ENCODE data around the gene TNS4.
A peak's percentile ranks its signal among the peaks of the same experiment; 100 is the strongest.

The TNS4 gene

GRCh38 chr17:40516581-40517285 is 15.3 kb upstream of the TNS4 start:
- no peaks in the 10 kb centered on the region for H3K27me3 ChIP-seq (replicated peaks; ENCODE audit: control insufficient read depth, insufficient read depth, low read length, poor library complexity, severe bottlenecking)
- no peaks in the 10 kb centered on the region for H3K36me3 ChIP-seq (ENCODE audit: control insufficient read depth, insufficient read depth, low read length)
- H3K4me3 ChIP-seq (ENCODE audit: insufficient read depth, low read depth, low read length, poor library complexity, severe bottlenecking), result peak overlapping the region; percentile 45
- peaks cover 48% of the 10 kb centered on the region for H3K4me1 ChIP-seq (ENCODE audit: control insufficient read depth, insufficient read depth, low read length, poor library complexity, severe bottlenecking)
- peak; percentile 63 to 73 (median 65) for DNase-seq
- H3K9me3 ChIP-seq (ENCODE audit: control insufficient read depth, low read length), result no peaks in the 10 kb centered on the region
- H3K27ac ChIP-seq (ENCODE audit: insufficient read depth, low read length, poor library complexity, severe bottlenecking), result peak overlapping the region; percentile 10

- Histone ChIP-seq H3K27ac (ENCODE audit: insufficient read depth, low read length, poor library complexity, severe bottlenecking) (no peak overlapping the region), H3K4me1 (ENCODE audit: control insufficient read depth, insufficient read depth, low read length, poor library complexity, severe bottlenecking) (peaks cover 48% of the 10 kb centered on the region)
- peak; percentile 22 to 33 (median 32) for DNase-seq
Observed at GRCh38 chr17:40515491-40516041, 14.1 kb upstream of the TNS4 start.

GRCh38 chr17:40515011-40515410 is 13.6 kb upstream of the TNS4 start:
- peaks cover 48% of the 10 kb centered on the region for H3K4me1 ChIP-seq (ENCODE audit: control insufficient read depth, insufficient read depth, low read length, poor library complexity, severe bottlenecking)
- H3K27me3 ChIP-seq (replicated peaks; ENCODE audit: control insufficient read depth, insufficient read depth, low read length, poor library complexity, severe bottlenecking), result no peaks in the 10 kb centered on the region

More at GRCh38 chr17:40515491-40516041, 14.1 kb upstream of the TNS4 start:
- no peaks in the 10 kb centered on the region for H3K9me3 ChIP-seq (ENCODE audit: control insufficient read depth, low read length)
- H3K4me3 ChIP-seq (ENCODE audit: insufficient read depth, low read depth, low read length, poor library complexity, severe bottlenecking), result peak overlapping the region; percentile 13
- no peaks in the 10 kb centered on the region for H3K36me3 ChIP-seq (ENCODE audit: control insufficient read depth, insufficient read depth, low read length)
- H3K27me3 ChIP-seq (replicated peaks; ENCODE audit: control insufficient read depth, insufficient read depth, low read length, poor library complexity, severe bottlenecking), result no peaks in the 10 kb centered on the region

GRCh38 chr17:40514013-40514875 is 12.8 kb upstream of the TNS4 start:
- no peaks in the 10 kb centered on the region for H3K36me3 ChIP-seq (ENCODE audit: control insufficient read depth, insufficient read depth, low read length)
- no peaks in the 10 kb centered on the region for H3K27me3 ChIP-seq (replicated peaks; ENCODE audit: control insufficient read depth, insufficient read depth, low read length, poor library complexity, severe bottlenecking)
- peaks cover 48% of the 10 kb centered on the region for H3K4me1 ChIP-seq (ENCODE audit: control insufficient read depth, insufficient read depth, low read length, poor library complexity, severe bottlenecking)
- no peak for DNase-seq
- no peaks in the 10 kb centered on the region for H3K9me3 ChIP-seq (ENCODE audit: control insufficient read depth, low read length)
- no peak overlapping the region for H3K27ac ChIP-seq (ENCODE audit: insufficient read depth, low read length, poor library complexity, severe bottlenecking)
- H3K4me3 ChIP-seq (ENCODE audit: insufficient read depth, low read depth, low read length, poor library complexity, severe bottlenecking), result no peak overlapping the region

More at GRCh38 chr17:40515011-40515410, 13.6 kb upstream of the TNS4 start:
- DNase-seq, result no peak
- no peaks in the 10 kb centered on the region for H3K36me3 ChIP-seq (ENCODE audit: control insufficient read depth, insufficient read depth, low read length)
- no peaks in the 10 kb centered on the region for H3K9me3 ChIP-seq (ENCODE audit: control insufficient read depth, low read length)
- no peak overlapping the region for H3K27ac ChIP-seq (ENCODE audit: insufficient read depth, low read length, poor library complexity, severe bottlenecking)
- peak overlapping the region; percentile 13 for H3K4me3 ChIP-seq (ENCODE audit: insufficient read depth, low read depth, low read length, poor library complexity, severe bottlenecking)

GRCh38 chr17:40511667-40512220 is 10.3 kb upstream of the TNS4 start:
- Histone ChIP-seq H3K9me3 (ENCODE audit: control insufficient read depth, low read length) (no peaks in the 10 kb centered on the region), H3K4me1 (ENCODE audit: control insufficient read depth, insufficient read depth, low read length, poor library complexity, severe bottlenecking) (peaks cover 23% of the 10 kb centered on the region), H3K27me3 (replicated peaks; ENCODE audit: control insufficient read depth, insufficient read depth, low read length, poor library complexity, severe bottlenecking) (no peaks in the 10 kb centered on the region), H3K27ac (ENCODE audit: insufficient read depth, low read length, poor library complexity, severe bottlenecking) (no peak overlapping the region), H3K36me3 (ENCODE audit: control insufficient read depth, insufficient read depth, low read length) (no peaks in the 10 kb centered on the region), H3K4me3 (ENCODE audit: insufficient read depth, low read depth, low read length, poor library complexity, severe bottlenecking) (no peak overlapping the region)
- no peak for DNase-seq

GRCh38 chr17:40511136-40511535 is 9.7 kb upstream of the TNS4 start:
- Histone ChIP-seq H3K27me3 (replicated peaks; ENCODE audit: control insufficient read depth, insufficient read depth, low read length, poor library complexity, severe bottlenecking) (no peaks in the 10 kb centered on the region), H3K9me3 (ENCODE audit: control insufficient read depth, low read length) (no peaks in the 10 kb centered on the region), H3K27ac (ENCODE audit: insufficient read depth, low read length, poor library complexity, severe bottlenecking) (no peak overlapping the region), H3K4me1 (ENCODE audit: control insufficient read depth, insufficient read depth, low read length, poor library complexity, severe bottlenecking) (peaks cover 17% of the 10 kb centered on the region), H3K4me3 (ENCODE audit: insufficient read depth, low read depth, low read length, poor library complexity, severe bottlenecking) (no peak overlapping the region), H3K36me3 (ENCODE audit: control insufficient read depth, insufficient read depth, low read length) (no peaks in the 10 kb centered on the region)
- no peak for DNase-seq

- peaks cover 9% of the 10 kb centered on the region for H3K4me1 ChIP-seq (ENCODE audit: control insufficient read depth, insufficient read depth, low read length, poor library complexity, severe bottlenecking)
- no peaks in the 10 kb centered on the region for H3K36me3 ChIP-seq (ENCODE audit: control insufficient read depth, insufficient read depth, low read length)
- H3K9me3 ChIP-seq (ENCODE audit: control insufficient read depth, low read length), result no peaks in the 10 kb centered on the region
- no peaks in the 10 kb centered on the region for H3K27me3 ChIP-seq (replicated peaks; ENCODE audit: control insufficient read depth, insufficient read depth, low read length, poor library complexity, severe bottlenecking)
- no peak for DNase-seq
- H3K27ac ChIP-seq (ENCODE audit: insufficient read depth, low read length, poor library complexity, severe bottlenecking), result no peak overlapping the region
- H3K4me3 ChIP-seq (ENCODE audit: insufficient read depth, low read depth, low read length, poor library complexity, severe bottlenecking), result no peak overlapping the region
Observed at GRCh38 chr17:40510328-40510648, 8.9 kb upstream of the TNS4 start.

GRCh38 chr17:40509626-40510327 is 8.4 kb upstream of the TNS4 start:
- no peaks in the 10 kb centered on the region for H3K27me3 ChIP-seq (replicated peaks; ENCODE audit: control insufficient read depth, insufficient read depth, low read length, poor library complexity, severe bottlenecking)
- H3K4me3 ChIP-seq (ENCODE audit: insufficient read depth, low read depth, low read length, poor library complexity, severe bottlenecking), result no peak overlapping the region

GRCh38 chr17:40506786-40507185 is 5.4 kb upstream of the TNS4 start:
- H3K4me1 ChIP-seq (ENCODE audit: control insufficient read depth, insufficient read depth, low read length, poor library complexity, severe bottlenecking), result no peaks in the 10 kb centered on the region
- no peaks in the 10 kb centered on the region for H3K36me3 ChIP-seq (ENCODE audit: control insufficient read depth, insufficient read depth, low read length)
- no peak for DNase-seq
- H3K27me3 ChIP-seq (replicated peaks; ENCODE audit: control insufficient read depth, insufficient read depth, low read length, poor library complexity, severe bottlenecking), result no peaks in the 10 kb centered on the region
- no peak overlapping the region for H3K27ac ChIP-seq (ENCODE audit: insufficient read depth, low read length, poor library complexity, severe bottlenecking)
- H3K9me3 ChIP-seq (ENCODE audit: control insufficient read depth, low read length), result no peaks in the 10 kb centered on the region
- no peak overlapping the region for H3K4me3 ChIP-seq (ENCODE audit: insufficient read depth, low read depth, low read length, poor library complexity, severe bottlenecking)

More at GRCh38 chr17:40509626-40510327, 8.4 kb upstream of the TNS4 start:
- no peak for DNase-seq
- H3K9me3 ChIP-seq (ENCODE audit: control insufficient read depth, low read length), result no peaks in the 10 kb centered on the region
- H3K36me3 ChIP-seq (ENCODE audit: control insufficient read depth, insufficient read depth, low read length), result no peaks in the 10 kb centered on the region
- peaks cover 4% of the 10 kb centered on the region for H3K4me1 ChIP-seq (ENCODE audit: control insufficient read depth, insufficient read depth, low read length, poor library complexity, severe bottlenecking)
- H3K27ac ChIP-seq (ENCODE audit: insufficient read depth, low read length, poor library complexity, severe bottlenecking), result no peak overlapping the region

Data from effector memory CD4-positive, alpha-beta T cell (primary cell).